Measurements from ENCODE around the gene LHFPL3. TPM values are rescaled to one million over a fixed set of nuclear protein-coding genes. Genes with fewer than 3 reads are reported as not detected.

Gene LHFPL3
- total RNA-seq, 1 experiment from 2014 or later = not detected

- Histone ChIP-seq H3K4me3 (ENCODE audit: low read depth, low read length, poor library complexity, severe bottlenecking) (no peak overlapping the region), H3K27me3 (replicated peaks; ENCODE audit: insufficient read depth, low read depth, low read length, poor library complexity) (no peaks in the 10 kb centered on the region), H3K36me3 (ENCODE audit: insufficient read depth, low read length, poor library complexity, severe bottlenecking) (no peaks in the 10 kb centered on the region), H3K9me3 (ENCODE audit: low read depth, low read length, poor library complexity, severe bottlenecking) (no peaks in the 10 kb centered on the region), H3K4me1 (ENCODE audit: insufficient read depth, low read length, poor library complexity, severe bottlenecking) (peaks cover 11% of the 10 kb centered on the region), H3K27ac (ENCODE audit: low read depth, low read length, poor library complexity, severe bottlenecking) (no peak overlapping the region)
- intact Hi-C loops (cut with micrococcal nuclease; ENCODE audit: unreplicated experiment) = no loop called here
- BruUV-seq (replicated peaks) = no TSS peak
- TF ChIP-seq EZH2 (IDR thresholded peaks at IDR 0.05; ENCODE audit: borderline replicate concordance, low read depth, low read length, poor library complexity, severe bottlenecking) = no peak
- TF ChIP-seq, protein P1, sequence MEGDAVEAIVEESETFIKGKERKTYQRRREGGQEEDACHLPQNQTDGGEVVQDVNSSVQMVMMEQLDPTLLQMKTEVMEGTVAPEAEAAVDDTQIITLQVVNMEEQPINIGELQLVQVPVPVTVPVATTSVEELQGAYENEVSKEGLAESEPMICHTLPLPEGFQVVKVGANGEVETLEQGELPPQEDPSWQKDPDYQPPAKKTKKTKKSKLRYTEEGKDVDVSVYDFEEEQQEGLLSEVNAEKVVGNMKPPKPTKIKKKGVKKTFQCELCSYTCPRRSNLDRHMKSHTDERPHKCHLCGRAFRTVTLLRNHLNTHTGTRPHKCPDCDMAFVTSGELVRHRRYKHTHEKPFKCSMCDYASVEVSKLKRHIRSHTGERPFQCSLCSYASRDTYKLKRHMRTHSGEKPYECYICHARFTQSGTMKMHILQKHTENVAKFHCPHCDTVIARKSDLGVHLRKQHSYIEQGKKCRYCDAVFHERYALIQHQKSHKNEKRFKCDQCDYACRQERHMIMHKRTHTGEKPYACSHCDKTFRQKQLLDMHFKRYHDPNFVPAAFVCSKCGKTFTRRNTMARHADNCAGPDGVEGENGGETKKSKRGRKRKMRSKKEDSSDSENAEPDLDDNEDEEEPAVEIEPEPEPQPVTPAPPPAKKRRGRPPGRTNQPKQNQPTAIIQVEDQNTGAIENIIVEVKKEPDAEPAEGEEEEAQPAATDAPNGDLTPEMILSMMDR (conservative IDR thresholded peaks at IDR 0.05; ENCODE audit: low read depth, low read length) = no peak
- ChIA-PET CTCF (no interaction called here), POLR2A (ENCODE audit: low non-redundant PET) (no interaction called here)
- DNase-seq (ENCODE audit: low spot score) = no peak
Observed at GRCh38 chr7:104940023-104940710, 611.8 kb downstream of the LHFPL3 start.

- TF ChIP-seq, protein P1 (conservative IDR thresholded peaks at IDR 0.05; ENCODE audit: low read depth, low read length) = no peak
- TF ChIP-seq EZH2 (IDR thresholded peaks at IDR 0.05; ENCODE audit: borderline replicate concordance, low read depth, low read length, poor library complexity, severe bottlenecking) = no peak
Observed at GRCh38 chr7:104943502-104944343, 615.3 kb downstream of the LHFPL3 start.

GRCh38 chr7:104945599-104945956 is 617.2 kb downstream of the LHFPL3 start:
- Histone ChIP-seq H3K27ac (ENCODE audit: low read depth, low read length, poor library complexity, severe bottlenecking) (peak overlapping the region; percentile 74), H3K9me3 (ENCODE audit: low read depth, low read length, poor library complexity, severe bottlenecking) (no peaks in the 10 kb centered on the region), H3K4me3 (ENCODE audit: low read depth, low read length, poor library complexity, severe bottlenecking) (no peak overlapping the region), H3K36me3 (ENCODE audit: insufficient read depth, low read length, poor library complexity, severe bottlenecking) (no peaks in the 10 kb centered on the region), H3K27me3 (replicated peaks; ENCODE audit: insufficient read depth, low read depth, low read length, poor library complexity) (no peaks in the 10 kb centered on the region), H3K4me1 (ENCODE audit: insufficient read depth, low read length, poor library complexity, severe bottlenecking) (peaks cover 17% of the 10 kb centered on the region)
- no TSS peak for BruUV-seq (replicated peaks)
- ChIA-PET CTCF (interaction anchor here (0.6 kb wide), 1 partner anchor 70 kb away, joined by 3 read pairs; no protein-coding TSS in a partner anchor), POLR2A (ENCODE audit: low non-redundant PET) (no interaction called here)
- no peak for DNase-seq (ENCODE audit: low spot score)
- intact Hi-C loops (cut with micrococcal nuclease; ENCODE audit: unreplicated experiment) = loop anchor here (2.0 kb wide), 1 partner anchor 33 kb away; no protein-coding TSS in a partner anchor
- TF ChIP-seq EZH2 (IDR thresholded peaks at IDR 0.05; ENCODE audit: borderline replicate concordance, low read depth, low read length, poor library complexity, severe bottlenecking) = no peak
- TF ChIP-seq, protein P1 (conservative IDR thresholded peaks at IDR 0.05; ENCODE audit: low read depth, low read length) = no peak

More at GRCh38 chr7:104943502-104944343, 615.3 kb downstream of the LHFPL3 start:
- POLR2A ChIA-PET (ENCODE audit: low non-redundant PET) = no interaction called here
- no peak overlapping the region for H3K27ac ChIP-seq (ENCODE audit: low read depth, low read length, poor library complexity, severe bottlenecking)
- BruUV-seq (replicated peaks) = no TSS peak
- H3K36me3 ChIP-seq (ENCODE audit: insufficient read depth, low read length, poor library complexity, severe bottlenecking) = no peaks in the 10 kb centered on the region
- intact Hi-C loops (cut with micrococcal nuclease; ENCODE audit: unreplicated experiment) = loop anchor here (2.0 kb wide), 1 partner anchor 35 kb away; no protein-coding TSS in a partner anchor
- H3K27me3 ChIP-seq (replicated peaks; ENCODE audit: insufficient read depth, low read depth, low read length, poor library complexity) = no peaks in the 10 kb centered on the region
- no peak overlapping the region for H3K4me3 ChIP-seq (ENCODE audit: low read depth, low read length, poor library complexity, severe bottlenecking)
- no peaks in the 10 kb centered on the region for H3K9me3 ChIP-seq (ENCODE audit: low read depth, low read length, poor library complexity, severe bottlenecking)
- no peak for DNase-seq (ENCODE audit: low spot score)
- CTCF ChIA-PET = no interaction called here
- peaks cover 17% of the 10 kb centered on the region for H3K4me1 ChIP-seq (ENCODE audit: insufficient read depth, low read length, poor library complexity, severe bottlenecking)

All from A673 (cell line).